GM23248 (cell line): ENCODE data around the gene ITGB2. TPM values are rescaled to one million over a fixed set of nuclear protein-coding genes. Genes with fewer than 3 reads are reported as not detected.

Experiments used
- DNase-seq: peaks from one replicate; pipeline ENCODE4 v3.0.0-alpha.2; 2015
- H2AFZ ChIP-seq: fragments of 200-600 bp; sonication (generic); 2 replicates; pipeline ENCODE4 v1.6.1; 2016; ENCODE audit warnings: antibody characterized with exemption
- H3F3A ChIP-seq: fragments of 200-600 bp; sonication (generic); 2 replicates; pipeline ENCODE4 v1.6.1; 2016; ENCODE audit warnings: mild to moderate bottlenecking, antibody characterized with exemption, mixed run types; ENCODE audit not compliant: insufficient read depth
- H3K27ac ChIP-seq: fragments of 200-600 bp; sonication (generic); 2 replicates; pipeline ENCODE4 v1.5.1; 2016; ENCODE audit warnings: mild to moderate bottlenecking
- H3K27me3 ChIP-seq: fragments of 200-600 bp; sonication (generic); replicated peaks from 2 replicates; pipeline ENCODE4 v1.6.1; 2016; ENCODE audit warnings: mild to moderate bottlenecking; ENCODE audit not compliant: insufficient read depth
- H3K36me3 ChIP-seq: fragments of 200-600 bp; sonication (generic); 2 replicates; pipeline ENCODE4 v1.6.1; 2016; ENCODE audit warnings: low read depth, mild to moderate bottlenecking
- H3K4me1 ChIP-seq: fragments of 200-600 bp; sonication (generic); 2 replicates; pipeline ENCODE4 v1.6.1; 2016; ENCODE audit warnings: mild to moderate bottlenecking; ENCODE audit not compliant: insufficient read depth
- H3K4me2 ChIP-seq: fragments of 200-600 bp; sonication (generic); one replicate; pipeline ENCODE4 v1.6.1; 2016; ENCODE audit warnings: mild to moderate bottlenecking; ENCODE audit not compliant: unreplicated experiment
- H3K4me3 ChIP-seq: fragments of 200-600 bp; sonication (generic); 2 replicates; pipeline ENCODE4 v1.5.1; 2016; ENCODE audit warnings: mild to moderate bottlenecking
- H3K79me2 ChIP-seq: fragments of 200-600 bp; sonication (generic); 2 replicates; pipeline ENCODE4 v1.6.1; 2016; ENCODE audit warnings: mild to moderate bottlenecking; ENCODE audit not compliant: insufficient read depth
- H3K9ac ChIP-seq: fragments of 200-600 bp; sonication (generic); 2 replicates; pipeline ENCODE4 v1.6.1; 2016; ENCODE audit warnings: mild to moderate bottlenecking
- H3K9me2 ChIP-seq: fragments of 200-600 bp; sonication (generic); 2 replicates; pipeline ENCODE4 v1.6.1; 2016; ENCODE audit warnings: mixed run types, mild to moderate bottlenecking, moderate library complexity; ENCODE audit not compliant: insufficient read depth
- H3K9me3 ChIP-seq: fragments of 200-600 bp; sonication (generic); one replicate; pipeline ENCODE4 v1.6.1; 2017; ENCODE audit warnings: low read depth
- H4K20me1 ChIP-seq: fragments of 200-600 bp; sonication (generic); 2 replicates; pipeline ENCODE4 v1.6.0; 2016; ENCODE audit not compliant: insufficient read depth
- EZH2 ChIP-seq: fragments of 200-600 bp; sonication (generic); IDR thresholded peaks from 2 replicates; pipeline ENCODE4 v1.6.1; 2018; ENCODE audit warnings: antibody characterized with exemption, mild to moderate bottlenecking; ENCODE audit not compliant: insufficient read depth, poor library complexity, severe bottlenecking
- EZH2phosphoT487 ChIP-seq: fragments of 200-600 bp; sonication (generic); IDR thresholded peaks from 2 replicates; pipeline ENCODE4 v1.6.1; 2018; ENCODE audit warnings: antibody characterized with exemption, moderate library complexity, mild to moderate bottlenecking, low read depth; ENCODE audit not compliant: insufficient read depth
- WGBS, 2 experiments: methylation state at CpG; one replicate each; pipeline ENCODE4 v1.1.6; 2015 to 2017; ENCODE audit warnings: low lambda C conversion rate in 2 of 2, low coverage in 1 of 2; ENCODE audit errors: missing lambda C conversion rate in 2 of 2; 5-methylcytosine and 5-hydroxymethylcytosine counted together
- in situ Hi-C: fragments of 300-500 bp; cut with MboI; formaldehyde crosslinking; loops from 2 replicates; pipeline ENCODE4 v1.15.0; 2020
- polyA plus RNA-seq: library from polyadenylated mRNA; unstranded; fragments of >200 nt; fragmentation: Nextera tagmentation; extraction: Ambion mirVana; gene quantifications from 2 replicates; pipeline ENCODE4 v1.2.1, GENCODE V29; 2016
- total RNA-seq: library from RNA; depleted of rRNA; stranded (reverse); fragments of >200 nt; shearing (Covaris generic); gene quantifications from 2 replicates; pipeline ENCODE4 v1.2.3, GENCODE V29; 2014

The ITGB2 gene
- total and polyA plus RNA-seq, 2 experiments from 2014 or later = 1.3 to 2.2 TPM

DNA sequence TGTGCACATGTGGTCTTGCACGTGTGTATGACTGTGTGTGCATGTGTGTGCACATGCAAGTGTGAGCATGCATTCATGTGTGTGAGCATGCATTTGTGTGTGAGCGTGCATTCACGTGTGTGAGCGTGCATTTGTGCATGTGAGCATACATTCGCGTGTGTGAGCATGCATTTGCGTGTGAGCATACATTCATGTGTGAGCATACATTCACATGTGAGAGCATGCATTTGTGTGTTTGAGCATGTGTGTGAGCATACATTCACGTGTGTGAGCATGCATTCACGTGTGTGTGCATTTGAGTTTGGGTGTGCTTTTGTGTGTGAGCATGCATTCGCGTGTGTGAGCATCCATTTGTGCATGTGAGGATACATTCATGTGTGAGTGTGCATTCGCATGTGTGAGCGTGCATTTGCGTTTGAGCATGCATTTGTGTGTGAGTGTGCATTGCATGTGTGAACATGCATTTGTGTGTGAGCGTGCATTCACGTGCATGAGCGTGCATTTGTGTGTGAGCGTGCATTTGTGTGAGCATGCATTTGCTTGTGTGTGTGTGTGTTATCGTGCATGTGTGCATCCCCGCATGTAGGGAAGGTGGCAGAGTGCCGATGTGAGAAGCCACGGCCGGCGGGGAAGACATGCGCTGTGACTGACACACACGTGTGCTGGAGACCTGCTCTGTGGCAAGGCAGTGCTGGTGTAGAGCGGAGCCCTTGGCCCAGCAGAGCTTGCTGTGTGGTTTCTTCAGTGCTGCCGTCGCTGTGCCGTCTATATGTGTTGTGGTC, 18.2 kb downstream of the ITGB2 start:
- Histone ChIP-seq H3F3A (no peaks in the 10 kb centered on the region; the same call in 1 of the 2 replicates), H3K4me1 (no peaks in the 10 kb centered on the region), H2AFZ (no peak overlapping the region), H3K9ac (no peak overlapping the region), H3K4me2 (no peak overlapping the region), H3K27me3 (no peaks in the 10 kb centered on the region), H4K20me1 (no peaks in the 10 kb centered on the region), H3K9me3 (no peaks in the 10 kb centered on the region), H3K36me3 (no peaks in the 10 kb centered on the region), H3K9me2 (no peaks in the 10 kb centered on the region), H3K4me3 (no peak overlapping the region), H3K27ac (no peak overlapping the region), H3K79me2 (no peaks in the 10 kb centered on the region)
- WGBS, 2 experiments = 86% methylated on average over 29 to 30 of the region's 30 CpGs
- in situ Hi-C loops = no loop called here
- TF ChIP-seq EZH2 = no peak
- no peak for TF ChIP-seq EZH2phosphoT487
- DNase-seq = no peak

DNA sequence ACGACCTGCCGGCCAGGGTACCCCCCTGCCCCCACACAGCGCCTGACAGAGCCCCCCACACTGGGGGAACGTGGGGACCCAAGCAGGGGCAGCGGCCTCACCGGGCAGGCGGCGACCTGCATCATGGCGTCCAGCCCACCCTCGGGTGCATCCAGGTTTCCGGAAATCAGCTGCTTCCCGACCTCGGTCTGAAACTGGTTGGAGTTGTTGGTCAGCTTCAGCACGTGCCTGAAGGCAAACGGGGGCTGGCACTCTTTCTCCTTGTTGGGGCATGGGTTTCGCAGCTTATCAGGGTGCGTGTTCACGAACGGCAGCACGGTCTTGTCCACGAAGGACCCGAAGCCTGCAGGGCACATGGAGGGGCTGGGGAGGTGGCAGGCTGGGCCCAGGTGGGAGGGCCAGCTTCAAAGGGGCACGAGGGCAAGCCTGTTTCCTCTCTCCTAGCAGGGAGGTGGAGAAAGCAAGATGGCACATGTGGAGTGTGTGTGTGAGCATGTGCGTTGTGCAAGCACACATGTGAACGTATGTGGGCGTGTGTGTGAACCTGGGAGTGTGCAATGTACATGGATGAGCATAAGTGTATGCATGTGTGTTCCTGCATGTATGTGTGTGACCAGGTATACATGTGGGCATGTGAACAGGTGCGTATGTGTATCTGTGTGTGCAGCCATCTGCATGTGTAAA, 19.2 kb downstream of the ITGB2 start:
- no peak overlapping the region for H3K9ac ChIP-seq
- 71% methylated on average over 21 to 27 of the region's 27 CpGs for WGBS, 2 experiments
- H3K4me1 ChIP-seq = no peaks in the 10 kb centered on the region
- no peaks in the 10 kb centered on the region for H3K36me3 ChIP-seq
- no peaks in the 10 kb centered on the region for H4K20me1 ChIP-seq
- H3F3A ChIP-seq = no peaks in the 10 kb centered on the region; the same call in 1 of the 2 replicates
- no peaks in the 10 kb centered on the region for H3K79me2 ChIP-seq
- no peaks in the 10 kb centered on the region for H3K9me3 ChIP-seq
- H3K27me3 ChIP-seq = no peaks in the 10 kb centered on the region
- H3K4me3 ChIP-seq = no peak overlapping the region
- TF ChIP-seq EZH2phosphoT487 = no peak
- TF ChIP-seq EZH2 = no peak
- H3K27ac ChIP-seq = no peak overlapping the region
- H3K9me2 ChIP-seq = no peaks in the 10 kb centered on the region
- DNase-seq = no peak
- no peak overlapping the region for H3K4me2 ChIP-seq
- no peak overlapping the region for H2AFZ ChIP-seq
- in situ Hi-C loops = no loop called here

DNA sequence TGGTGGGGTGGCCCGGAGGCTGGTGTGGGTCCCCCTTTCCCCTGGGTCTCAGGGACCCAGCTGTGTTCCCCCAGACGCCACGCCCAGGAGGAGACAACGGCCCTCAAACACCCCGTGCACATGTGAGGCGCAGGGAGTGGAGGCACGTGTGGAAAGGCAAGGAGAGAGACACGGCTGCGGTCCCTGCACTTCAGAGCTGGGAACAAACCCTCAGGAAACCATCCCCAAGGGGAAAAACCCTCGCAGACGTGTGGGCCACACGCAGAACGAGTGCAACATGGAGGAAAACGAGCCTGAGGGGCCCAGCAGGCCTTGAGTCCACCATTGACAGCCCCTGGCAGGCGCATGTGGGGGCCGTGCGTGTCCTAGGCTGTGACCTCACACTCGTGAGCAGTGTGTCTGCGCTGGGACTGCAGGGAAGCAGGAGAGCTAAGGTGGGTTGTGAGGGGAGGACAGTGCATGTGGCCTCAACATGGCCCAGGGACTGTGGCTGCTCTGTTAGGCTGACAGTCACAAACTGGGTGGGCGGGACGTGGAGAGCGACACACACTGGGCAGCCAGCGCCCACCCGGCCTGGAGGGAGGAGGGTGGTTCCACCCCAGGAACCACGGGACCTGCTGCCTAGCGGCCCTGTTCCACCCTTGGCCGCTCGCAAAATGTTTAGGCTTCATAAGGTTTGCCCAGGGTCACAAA, 20.0 kb downstream of the ITGB2 start:
- Histone ChIP-seq H3K79me2 (no peaks in the 10 kb centered on the region), H3K4me1 (no peaks in the 10 kb centered on the region), H3K27ac (no peak overlapping the region), H3K4me3 (no peak overlapping the region), H3K4me2 (no peak overlapping the region), H3F3A (no peaks in the 10 kb centered on the region; the same call in 1 of the 2 replicates), H3K9me2 (no peaks in the 10 kb centered on the region), H3K27me3 (no peaks in the 10 kb centered on the region), H3K9me3 (no peaks in the 10 kb centered on the region), H4K20me1 (no peaks in the 10 kb centered on the region), H3K36me3 (no peaks in the 10 kb centered on the region), H3K9ac (no peak overlapping the region), H2AFZ (no peak overlapping the region)
- no peak for TF ChIP-seq EZH2
- no peak for TF ChIP-seq EZH2phosphoT487
- WGBS, 2 experiments = 49 to 61% methylated on average over 27 to 28 of the region's 28 CpGs
- DNase-seq = no peak
- in situ Hi-C loops = no loop called here

DNA sequence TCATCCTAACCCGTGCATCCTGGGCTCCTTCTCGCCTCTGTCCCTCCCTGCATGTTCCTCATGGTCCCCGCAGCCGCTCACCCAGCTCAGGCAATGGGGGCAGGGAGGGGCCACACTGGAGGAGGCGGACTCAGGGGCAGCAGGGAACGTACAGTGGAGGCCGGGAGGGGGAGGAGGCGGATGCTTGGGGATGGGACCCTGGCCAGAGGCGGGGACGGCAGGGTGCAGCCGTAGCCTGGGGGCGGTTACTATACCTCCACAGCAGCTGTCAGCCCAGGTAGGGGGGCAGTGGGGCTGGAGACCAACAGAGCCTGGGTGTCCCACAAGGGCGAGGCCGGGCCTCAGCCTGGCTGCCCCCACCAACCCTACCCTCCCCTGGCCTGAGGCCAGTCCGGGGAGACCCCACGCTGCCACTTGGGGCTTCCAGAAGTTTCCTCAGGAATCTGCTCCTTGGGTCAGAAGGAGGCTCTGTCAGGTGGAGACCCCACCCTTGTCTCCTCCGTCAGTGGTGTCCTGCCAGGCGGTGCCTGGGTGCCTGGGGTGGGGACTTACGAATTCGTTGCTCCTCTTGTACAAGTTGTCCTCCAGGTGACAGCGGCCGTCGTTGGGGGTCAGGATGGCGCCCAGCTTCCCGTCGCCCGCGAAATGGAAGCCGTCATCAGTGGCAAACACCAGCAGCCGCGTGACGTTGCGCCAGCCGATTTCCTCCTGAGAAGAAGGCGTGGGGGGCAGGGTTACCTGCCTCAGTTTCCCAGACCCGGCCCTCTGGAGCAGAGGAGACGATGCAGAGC, 20.7 kb downstream of the ITGB2 start:
- no peaks in the 10 kb centered on the region for H3K79me2 ChIP-seq
- H3K4me1 ChIP-seq = no peaks in the 10 kb centered on the region
- in situ Hi-C loops = no loop called here
- no peaks in the 10 kb centered on the region for H3K9me3 ChIP-seq
- no peak overlapping the region for H3K9ac ChIP-seq
- 75 to 80% methylated on average over 27 to 37 of the region's 37 CpGs for WGBS, 2 experiments
- H4K20me1 ChIP-seq = no peaks in the 10 kb centered on the region
- no peak overlapping the region for H2AFZ ChIP-seq
- DNase-seq = no peak
- no peaks in the 10 kb centered on the region for H3K36me3 ChIP-seq
- no peaks in the 10 kb centered on the region for H3K27me3 ChIP-seq
- no peaks in the 10 kb centered on the region for H3K9me2 ChIP-seq
- TF ChIP-seq EZH2 (no peak), EZH2phosphoT487 (no peak)
- no peak overlapping the region for H3K4me2 ChIP-seq
- H3K27ac ChIP-seq = no peak overlapping the region
- no peak overlapping the region for H3K4me3 ChIP-seq
- no peaks in the 10 kb centered on the region; the same call in 1 of the 2 replicates for H3F3A ChIP-seq
